BE2C (cell line): ENCODE measurements around the gene ESAM.

Experiments used
- DNase-seq: peaks from one replicate; pipeline ENCODE4 v3.0.0-alpha.2; 2020
- H3K27me3 ChIP-seq: fragments of 250-450 bp; sonication (Bioruptor Pico); 2 replicates; pipeline ENCODE4 v1.5.1; 2020; ENCODE audit warnings: mild to moderate bottlenecking
- H3K36me3 ChIP-seq: fragments of 250-450 bp; sonication (Bioruptor Pico); 2 replicates; pipeline ENCODE4 v1.5.1; 2020; ENCODE audit warnings: mild to moderate bottlenecking
- H3K4me1 ChIP-seq: fragments of 250-450 bp; sonication (Bioruptor Pico); 2 replicates; pipeline ENCODE4 v1.5.1; 2020
- H3K4me3 ChIP-seq: 2 replicates; pipeline ENCODE4 v1.5.1; 2011; ENCODE audit warnings: low read depth, low read length
- H3K9me3 ChIP-seq: fragments of 250-450 bp; sonication (Bioruptor Pico); 2 replicates; pipeline ENCODE4 v1.5.1; 2020
- TF ChIP-seq, protein P1 (sequence below): IDR thresholded peaks from 2 replicates; pipeline ENCODE4 v1.5.1; 2012; ENCODE audit warnings: mild to moderate bottlenecking, low read depth, low read length

ESAM gene

DNA sequence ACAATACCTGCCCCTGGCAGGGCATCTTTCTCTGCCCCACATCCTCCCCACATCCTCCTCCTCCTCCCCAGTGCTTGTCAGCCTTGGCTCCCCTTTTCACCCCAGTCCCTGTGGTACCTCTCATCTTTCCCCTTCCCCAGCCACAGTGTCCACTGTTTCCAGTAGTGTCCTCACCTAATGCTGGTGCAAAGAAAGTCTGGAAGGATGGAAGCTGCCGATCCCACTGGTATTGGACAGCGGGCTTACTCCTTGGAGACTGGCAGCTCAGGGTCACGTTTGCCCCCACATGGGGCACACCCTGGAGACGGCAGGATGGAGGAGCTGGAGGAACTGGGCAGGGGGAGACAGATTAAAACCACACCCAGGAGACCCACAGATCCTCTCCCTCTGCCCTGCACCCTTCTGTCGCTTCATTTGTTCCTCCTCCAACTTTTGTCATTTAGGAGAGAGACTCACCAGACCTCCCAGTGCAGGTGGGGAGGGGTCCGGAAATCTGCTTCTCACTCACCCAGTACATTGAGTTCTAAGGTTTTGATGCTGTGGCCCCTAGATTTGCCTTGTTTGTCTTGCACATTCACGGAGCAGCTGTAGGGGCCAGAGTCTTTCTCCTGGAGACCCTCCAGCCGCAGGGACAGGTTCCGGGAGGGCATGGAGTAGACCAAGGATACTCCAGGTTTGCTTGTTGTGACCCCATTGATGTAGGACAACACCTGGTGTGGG is 5.9 kb downstream of the ESAM start:
- Histone ChIP-seq H3K4me3 (no peak overlapping the region), H3K9me3 (no peaks in the 10 kb centered on the region), H3K36me3 (no peaks in the 10 kb centered on the region), H3K27me3 (peaks cover 71% of the 10 kb centered on the region), H3K4me1 (no peaks in the 10 kb centered on the region)
- no peak for DNase-seq
- TF ChIP-seq, protein P1, sequence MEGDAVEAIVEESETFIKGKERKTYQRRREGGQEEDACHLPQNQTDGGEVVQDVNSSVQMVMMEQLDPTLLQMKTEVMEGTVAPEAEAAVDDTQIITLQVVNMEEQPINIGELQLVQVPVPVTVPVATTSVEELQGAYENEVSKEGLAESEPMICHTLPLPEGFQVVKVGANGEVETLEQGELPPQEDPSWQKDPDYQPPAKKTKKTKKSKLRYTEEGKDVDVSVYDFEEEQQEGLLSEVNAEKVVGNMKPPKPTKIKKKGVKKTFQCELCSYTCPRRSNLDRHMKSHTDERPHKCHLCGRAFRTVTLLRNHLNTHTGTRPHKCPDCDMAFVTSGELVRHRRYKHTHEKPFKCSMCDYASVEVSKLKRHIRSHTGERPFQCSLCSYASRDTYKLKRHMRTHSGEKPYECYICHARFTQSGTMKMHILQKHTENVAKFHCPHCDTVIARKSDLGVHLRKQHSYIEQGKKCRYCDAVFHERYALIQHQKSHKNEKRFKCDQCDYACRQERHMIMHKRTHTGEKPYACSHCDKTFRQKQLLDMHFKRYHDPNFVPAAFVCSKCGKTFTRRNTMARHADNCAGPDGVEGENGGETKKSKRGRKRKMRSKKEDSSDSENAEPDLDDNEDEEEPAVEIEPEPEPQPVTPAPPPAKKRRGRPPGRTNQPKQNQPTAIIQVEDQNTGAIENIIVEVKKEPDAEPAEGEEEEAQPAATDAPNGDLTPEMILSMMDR: no peak

DNA sequence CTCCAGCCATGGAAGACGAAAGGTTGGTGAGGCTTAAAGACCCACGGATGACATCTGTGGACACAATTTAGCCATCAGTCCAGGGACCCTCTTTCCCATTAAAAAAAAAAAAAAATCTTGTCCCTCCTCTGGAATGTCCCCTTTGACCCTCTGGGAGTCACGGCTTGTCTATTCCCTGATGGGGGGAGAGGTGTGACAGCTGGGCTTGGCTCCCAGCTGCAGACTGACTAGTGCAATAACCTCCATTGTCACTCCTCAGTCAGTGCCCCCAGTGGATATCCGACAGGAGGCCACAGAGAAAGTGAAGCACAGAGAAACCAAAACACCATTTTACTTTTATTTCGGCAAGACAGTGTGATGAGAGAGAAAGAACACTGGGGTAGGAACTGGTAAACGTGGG is 7.4 kb downstream of the ESAM start:
- no peaks in the 10 kb centered on the region for H3K9me3 ChIP-seq
- TF ChIP-seq, protein P1: no peak
- no peak overlapping the region for H3K4me3 ChIP-seq
- no peaks in the 10 kb centered on the region for H3K36me3 ChIP-seq
- H3K27me3 ChIP-seq: peaks cover 70% of the 10 kb centered on the region
- no peak for DNase-seq
- no peaks in the 10 kb centered on the region for H3K4me1 ChIP-seq

DNA sequence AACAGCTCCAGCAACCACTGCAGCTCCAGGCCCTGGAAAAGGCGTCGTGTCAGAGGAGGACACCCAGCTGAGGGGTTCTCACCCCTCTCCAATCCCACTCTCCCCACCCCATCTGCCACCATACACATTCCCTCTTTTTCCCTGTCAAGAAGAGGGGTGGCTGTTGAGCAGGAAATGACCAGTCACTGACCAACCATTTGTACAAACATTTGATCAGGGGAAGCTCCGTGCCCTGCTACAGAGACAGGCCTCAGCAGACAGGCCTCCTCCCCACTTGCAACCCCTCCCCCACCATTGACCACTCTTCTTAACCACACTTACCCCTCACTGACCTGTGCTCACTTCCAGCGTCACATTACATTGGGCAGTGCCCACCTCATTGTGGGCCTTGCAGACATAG is 7.8 kb downstream of the ESAM start:
- TF ChIP-seq, protein P1: no peak
- no peak for DNase-seq
- Histone ChIP-seq H3K27me3 (peaks cover 67% of the 10 kb centered on the region), H3K4me1 (no peaks in the 10 kb centered on the region), H3K4me3 (no peak overlapping the region), H3K36me3 (no peaks in the 10 kb centered on the region), H3K9me3 (no peaks in the 10 kb centered on the region)

DNA sequence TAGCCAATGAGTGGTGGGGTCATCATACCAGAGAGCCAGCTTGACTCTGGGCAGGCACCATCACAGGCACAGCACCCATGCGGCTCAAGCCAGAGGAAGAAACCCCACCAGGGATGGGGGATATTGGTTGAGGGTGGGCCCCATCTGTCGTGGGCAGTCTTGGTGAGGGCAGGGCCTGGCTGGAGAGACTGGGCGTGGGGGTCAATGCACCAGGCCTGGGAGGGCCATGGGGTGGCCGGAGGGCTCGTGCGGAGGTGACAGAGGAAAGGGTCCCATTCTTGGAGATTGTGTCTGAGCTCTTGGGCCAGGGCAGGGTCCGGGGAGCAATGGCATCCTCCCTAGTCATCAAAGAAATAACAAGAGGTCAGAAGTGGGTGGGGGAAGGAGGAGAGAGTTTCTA is 8.5 kb downstream of the ESAM start:
- TF ChIP-seq, protein P1: no peak
- H3K27me3 ChIP-seq: peaks cover 67% of the 10 kb centered on the region
- H3K36me3 ChIP-seq: no peaks in the 10 kb centered on the region
- no peak for DNase-seq
- H3K9me3 ChIP-seq: no peaks in the 10 kb centered on the region
- H3K4me3 ChIP-seq: no peak overlapping the region
- H3K4me1 ChIP-seq: no peaks in the 10 kb centered on the region

DNA sequence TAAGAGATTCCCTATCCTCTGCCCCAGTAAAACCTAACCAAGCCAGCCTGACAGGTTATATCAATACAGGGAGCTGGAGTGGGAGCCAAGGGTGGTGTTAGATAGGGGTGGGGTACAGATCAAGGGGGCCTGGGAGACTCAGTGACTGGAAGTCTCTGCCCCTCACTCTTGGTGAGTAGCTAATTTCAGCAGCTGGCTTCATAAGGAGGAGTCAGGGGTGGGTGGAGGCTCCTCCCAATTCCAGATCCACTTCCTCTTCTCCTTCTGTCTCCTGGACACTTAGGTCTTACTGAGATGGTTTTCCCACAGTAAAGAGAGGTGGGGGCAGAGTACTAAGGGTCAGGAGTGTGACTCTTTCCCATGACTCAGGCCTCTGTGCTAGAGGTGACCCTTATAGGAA is 8.9 kb downstream of the ESAM start:
- Histone ChIP-seq H3K27me3 (peaks cover 67% of the 10 kb centered on the region), H3K4me1 (no peaks in the 10 kb centered on the region), H3K9me3 (no peaks in the 10 kb centered on the region), H3K4me3 (no peak overlapping the region), H3K36me3 (no peaks in the 10 kb centered on the region)
- DNase-seq: no peak
- TF ChIP-seq, protein P1: no peak

DNA sequence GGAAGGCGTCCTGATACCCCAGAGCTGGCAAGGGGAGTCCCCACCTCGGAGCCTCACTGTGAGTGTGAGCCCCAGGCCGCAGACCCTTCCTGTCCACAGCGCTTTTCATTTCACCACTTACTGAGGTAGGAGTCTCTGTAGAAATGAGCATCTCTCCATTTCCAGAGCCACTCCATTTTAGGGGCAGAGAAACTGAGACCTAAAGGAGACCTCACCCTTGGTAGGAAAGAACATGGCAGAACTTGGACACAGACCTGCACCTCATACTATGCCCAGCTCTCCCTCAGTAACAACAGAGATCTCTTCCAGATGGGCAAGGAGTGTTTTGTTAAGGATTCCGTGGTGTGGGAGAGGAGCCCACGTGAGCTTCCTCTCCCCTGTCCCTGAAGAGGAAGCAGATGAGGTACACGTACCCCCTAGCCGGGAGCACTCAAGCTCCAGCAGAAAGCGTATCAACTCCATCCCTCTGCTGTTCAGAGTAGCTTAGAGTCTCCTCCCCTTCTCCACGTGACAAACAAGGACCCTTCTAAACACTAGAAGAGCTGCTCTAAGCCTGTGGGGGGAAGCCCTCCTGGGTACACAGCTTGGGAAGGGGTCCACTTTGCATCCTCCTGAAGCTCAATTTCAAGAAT is 9.5 kb downstream of the ESAM start:
- Histone ChIP-seq H3K4me3 (no peak overlapping the region), H3K9me3 (no peaks in the 10 kb centered on the region), H3K36me3 (no peaks in the 10 kb centered on the region), H3K27me3 (peaks cover 67% of the 10 kb centered on the region), H3K4me1 (no peaks in the 10 kb centered on the region)
- DNase-seq: no peak
- TF ChIP-seq, protein P1: no peak
